Kidney epithelial cell (primary cell): ENCODE measurements around the gene SYNJ2. TPM values are rescaled to one million over a fixed set of nuclear protein-coding genes. Genes with fewer than 3 reads are reported as not detected.

Experiments
- DNase-seq: peaks from one replicate; pipeline ENCODE4 v3.0.0-alpha.2; 2010; ENCODE audit warnings: low read depth
- H3K27me3 ChIP-seq: 2 replicates; pipeline ENCODE4 v1.6.0; 2011; ENCODE audit warnings: low read length; ENCODE audit not compliant: control insufficient read depth, insufficient read depth
- H3K36me3 ChIP-seq: 2 replicates; pipeline ENCODE4 v1.5.1; 2011; ENCODE audit warnings: low read length; ENCODE audit not compliant: control insufficient read depth, insufficient read depth
- H3K4me3 ChIP-seq: 2 replicates; pipeline ENCODE4 v1.5.1; 2011; ENCODE audit warnings: low read depth, mild to moderate bottlenecking, control low read depth, low read length
- CTCF ChIP-seq: IDR thresholded peaks from 2 replicates; pipeline ENCODE4 v1.5.1; 2011; ENCODE audit warnings: mild to moderate bottlenecking, moderate library complexity, low read length, control low read depth, inconsistent platforms; ENCODE audit not compliant: insufficient read depth, poor library complexity, severe bottlenecking
- total RNA-seq: library from RNA; depleted of rRNA; stranded (reverse); fragments of >200 nt; gene quantifications from 2 replicates; pipeline ENCODE4 v1.2.3, GENCODE V29; 2015

The SYNJ2 gene
- total RNA-seq, 1 donor from 2014 or later: 14.3 TPM

- Histone ChIP-seq H3K36me3 (peaks cover 5% of the 10 kb centered on the region), H3K4me3 (no peak overlapping the region), H3K27me3 (no peaks in the 10 kb centered on the region)
- TF ChIP-seq CTCF: no peak
- DNase-seq: no peak
Observed at GRCh38 chr6:158016571-158017383, 35.1 kb downstream of the SYNJ2 start.

DNA sequence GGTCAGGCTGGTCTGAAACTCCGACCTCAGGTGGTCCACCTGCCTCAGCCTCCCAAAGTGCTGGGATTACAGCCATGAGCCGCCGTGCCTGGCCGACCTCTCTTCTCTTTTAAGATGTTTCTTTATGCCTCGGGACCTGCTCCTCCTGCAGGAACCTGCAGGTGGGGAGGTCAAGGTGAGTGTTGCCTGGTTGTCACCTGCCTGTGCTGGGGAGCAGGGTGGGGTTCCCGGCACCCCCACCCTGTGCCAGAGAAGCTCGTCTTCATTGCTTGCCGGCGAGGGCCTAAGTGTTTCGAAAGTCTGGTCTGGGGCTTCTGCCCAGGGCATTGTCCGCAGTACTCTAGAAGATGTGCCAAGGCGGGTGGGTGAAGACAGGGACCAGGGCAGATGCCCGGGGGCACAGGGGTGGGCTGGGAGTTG lies 36.0 kb downstream of the SYNJ2 start:
- no peak for DNase-seq
- H3K36me3 ChIP-seq: peaks cover 5% of the 10 kb centered on the region
- no peak for TF ChIP-seq CTCF
- H3K27me3 ChIP-seq: no peaks in the 10 kb centered on the region
- no peak overlapping the region for H3K4me3 ChIP-seq

DNA sequence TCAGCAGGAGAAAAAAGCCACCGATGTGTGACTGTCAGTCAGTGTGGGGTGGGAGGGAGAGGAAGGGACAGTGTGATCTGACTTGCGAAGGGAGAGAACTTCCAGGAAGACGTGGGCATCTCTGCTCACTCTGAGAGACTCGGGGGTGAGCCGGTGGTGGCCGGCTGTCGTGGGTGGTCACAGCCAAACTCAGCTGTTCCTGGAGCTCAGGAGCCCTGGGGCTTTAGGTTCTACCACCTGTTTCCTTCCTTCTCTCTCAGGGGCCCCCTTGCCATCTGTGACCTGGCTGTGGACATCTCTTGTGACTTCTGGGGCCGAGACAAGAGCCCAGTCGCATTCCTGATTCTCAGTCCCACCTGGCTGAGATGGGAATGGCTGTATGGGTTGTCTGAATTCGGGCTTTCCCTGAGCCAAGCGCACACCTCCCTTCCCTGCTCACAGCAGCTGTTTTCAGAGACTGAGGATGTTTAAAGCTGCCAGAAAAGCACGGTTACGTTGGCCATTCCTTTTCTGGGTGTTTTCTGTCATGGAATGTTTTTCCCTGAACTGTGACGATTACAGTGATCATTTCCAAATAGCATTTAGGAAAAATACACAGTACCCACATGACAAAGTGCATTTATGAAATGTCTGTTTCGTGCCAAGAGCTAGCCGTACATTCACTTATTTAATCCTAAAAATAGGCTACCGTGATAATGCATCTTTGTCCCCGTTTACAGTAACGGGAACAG lies 36.5 kb downstream of the SYNJ2 start:
- Histone ChIP-seq H3K27me3 (no peaks in the 10 kb centered on the region), H3K4me3 (no peak overlapping the region), H3K36me3 (peaks cover 5% of the 10 kb centered on the region)
- TF ChIP-seq CTCF: no peak
- no peak for DNase-seq

GRCh38 chr6:158018851-158019361 lies 37.2 kb downstream of the SYNJ2 start:
- Histone ChIP-seq H3K4me3 (no peak overlapping the region), H3K27me3 (no peaks in the 10 kb centered on the region), H3K36me3 (peaks cover 5% of the 10 kb centered on the region)
- no peak for DNase-seq
- TF ChIP-seq CTCF: no peak

DNA sequence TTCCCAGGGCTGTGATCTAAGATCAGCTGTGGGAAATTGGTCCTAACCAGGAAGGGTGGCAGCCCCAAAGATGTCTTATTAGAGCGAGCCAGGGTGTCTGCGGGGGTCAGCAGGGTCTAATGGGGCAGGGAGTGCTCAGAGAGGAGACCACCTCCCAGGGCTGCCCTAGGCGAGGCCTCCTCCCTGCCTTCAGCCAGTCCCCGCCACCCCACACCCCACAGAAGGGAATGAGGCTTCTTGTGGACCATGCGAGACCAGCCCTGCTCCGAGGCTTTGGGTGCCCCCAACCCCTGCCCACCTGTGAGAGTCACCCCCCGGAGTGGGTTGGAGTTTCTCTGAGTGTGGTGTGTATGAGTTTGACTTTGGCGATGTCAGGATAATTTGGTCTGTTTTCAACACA lies 37.8 kb downstream of the SYNJ2 start:
- peaks cover 5% of the 10 kb centered on the region for H3K36me3 ChIP-seq
- DNase-seq: no peak
- no peaks in the 10 kb centered on the region for H3K27me3 ChIP-seq
- TF ChIP-seq CTCF: no peak
- H3K4me3 ChIP-seq: no peak overlapping the region
